Thoracic aorta (tissue), 2 donors: Measurements from ENCODE around the gene CCNL1. TPM values are rescaled to one million over a fixed set of nuclear protein-coding genes. Genes with fewer than 3 reads are reported as not detected.

Source experiments
- ATAC-seq: fragments of 150-250 bp; one replicate; pipeline ENCODE4 v1.8.0; 2017; ENCODE audit warnings: low read depth; ENCODE audit not compliant: insufficient number of reproducible peaks, low FRiP score
- DNase-seq: peaks from one replicate; pipeline ENCODE4 v3.0.0-alpha.2; 2020; ENCODE audit warnings: low spot score
- H3K27ac ChIP-seq, 2 donors: fragments of 200-600 bp; sonication (generic); 1 replicate in 1 of 2; 2 replicates in 1 of 2; pipeline ENCODE4 v1.5.1; 2016; ENCODE audit warnings: mild to moderate bottlenecking in 2 of 2, moderate library complexity in 2 of 2
- H3K27me3 ChIP-seq: fragments of 200-600 bp; sonication (generic); replicated peaks from 2 replicates; pipeline ENCODE4 v1.6.0; 2016; ENCODE audit warnings: mild to moderate bottlenecking; ENCODE audit not compliant: insufficient read depth
- H3K36me3 ChIP-seq: fragments of 200-600 bp; sonication (generic); one replicate; pipeline ENCODE4 v1.5.1; 2016
- H3K4me1 ChIP-seq, 2 donors: fragments of 200-600 bp; sonication (generic); 1 replicate in 1 of 2; 2 replicates in 1 of 2; pipeline versions ENCODE4 v1.5.1 to v1.6.0; 2016; ENCODE audit warnings: low read depth in 2 of 2, mild to moderate bottlenecking in 1 of 2; ENCODE audit not compliant: control insufficient read depth in 1 of 2
- H3K4me3 ChIP-seq: fragments of 200-600 bp; sonication (generic); 2 replicates; pipeline ENCODE4 v1.5.1; 2016; ENCODE audit warnings: mild to moderate bottlenecking
- H3K9me3 ChIP-seq: fragments of 200-600 bp; sonication (generic); 2 replicates; pipeline ENCODE4 v1.5.1; 2016
- CTCF ChIP-seq: fragments of 200-600 bp; sonication (generic); IDR thresholded peaks from one replicate; pipeline ENCODE4 v1.5.1; 2019; ENCODE audit warnings: antibody characterized with exemption
- total RNA-seq, 2 donors: library from RNA; depleted of rRNA; stranded (reverse); fragments of >200 nt; gene quantifications; one replicate each; pipeline versions ENCODE4 v1.1.0 to v1.2.3, GENCODE V29; 2016

Gene CCNL1
- total RNA-seq, 2 donors from 2014 or later: 210 to 387 TPM

- DNase-seq (no peak), ATAC-seq (no peak)
- Histone ChIP-seq H3K9me3 (no peaks in the 10 kb centered on the region), H3K36me3 (no peaks in the 10 kb centered on the region), H3K27me3 (no peaks in the 10 kb centered on the region), H3K27ac (peak overlapping the region; percentile 62 to 76), H3K4me3 (no peak overlapping the region), H3K4me1 (peaks cover 35 to 80% of the 10 kb centered on the region in 2 donors)
- no peak for TF ChIP-seq CTCF
Observed at GRCh38 chr3:157133434-157134320, 26.3 kb downstream of the CCNL1 start.

GRCh38 chr3:157132936-157133335 lies 27.0 kb downstream of the CCNL1 start:
- Histone ChIP-seq H3K9me3 (no peaks in the 10 kb centered on the region), H3K27ac (peak overlapping the region; percentile 62 to 76), H3K36me3 (no peaks in the 10 kb centered on the region), H3K4me1 (peaks cover 35 to 87% of the 10 kb centered on the region in 2 donors), H3K4me3 (no peak overlapping the region), H3K27me3 (no peaks in the 10 kb centered on the region)
- ATAC-seq (no peak), DNase-seq (no peak)
- TF ChIP-seq CTCF: no peak

- ATAC-seq (no peak), DNase-seq (no peak)
- no peak for TF ChIP-seq CTCF
- Histone ChIP-seq H3K9me3 (no peaks in the 10 kb centered on the region), H3K27ac (peak overlapping the region; percentile 62 to 76), H3K27me3 (no peaks in the 10 kb centered on the region), H3K4me1 (peaks cover 35 to 87% of the 10 kb centered on the region in 2 donors), H3K36me3 (no peaks in the 10 kb centered on the region), H3K4me3 (no peak overlapping the region)
Observed at GRCh38 chr3:157132341-157132740, 27.6 kb downstream of the CCNL1 start.

GRCh38 chr3:157131861-157132260 lies 28.1 kb downstream of the CCNL1 start:
- H3K27ac ChIP-seq: peak overlapping the region; percentile 62 to 76

More at GRCh38 chr3:157131861-157132260, 28.1 kb downstream of the CCNL1 start:
- no peaks in the 10 kb centered on the region for H3K27me3 ChIP-seq
- TF ChIP-seq CTCF: no peak
- no peaks in the 10 kb centered on the region for H3K36me3 ChIP-seq
- ATAC-seq (no peak), DNase-seq (no peak)
- peaks cover 31 to 84% of the 10 kb centered on the region in 2 donors for H3K4me1 ChIP-seq
- no peak overlapping the region for H3K4me3 ChIP-seq
- H3K9me3 ChIP-seq: no peaks in the 10 kb centered on the region
